GM12878 (cell line): ENCODE measurements around the gene SLFN5.
"Not testable (repeated sequence)": the region's sequence is repeated elsewhere in the genome, so short reads cannot be mapped to it uniquely, and the experiment has no call there.

Experiments used
- BCL3 ChIP-seq: IDR thresholded peaks from 2 replicates; pipeline ENCODE4 v1.6.1; 2011; ENCODE audit warnings: borderline replicate concordance, low read depth, mild to moderate bottlenecking, moderate library complexity, low read length; ENCODE audit not compliant: insufficient read depth, poor library complexity, severe bottlenecking
- CHD1 ChIP-seq: IDR thresholded peaks from 2 replicates; pipeline ENCODE4 v1.6.1; 2012; ENCODE audit warnings: low read depth, low read length, improper control_type of control experiment
- CTCF ChIP-seq, 3 experiments: IDR thresholded peaks in 2 of 3; conservative IDR thresholded peaks in 1 of 3; 2 replicates each; pipeline ENCODE4 v1.5.1; 2011; ENCODE audit warnings: low read depth in 3 of 3, low read length in 3 of 3, mild to moderate bottlenecking in 3 of 3, control low read depth in 2 of 3, moderate library complexity in 2 of 3, inconsistent platforms in 1 of 3, mixed read lengths in 1 of 3; ENCODE audit not compliant: control insufficient read depth in 2 of 3, insufficient read depth in 1 of 3; ENCODE audit errors: extremely low read depth in 1 of 3
- EZH2 ChIP-seq: IDR thresholded peaks from 2 replicates; pipeline ENCODE4 v1.6.1; 2012; ENCODE audit warnings: low read depth, mild to moderate bottlenecking, control low read depth, inconsistent platforms, low read length, borderline replicate concordance; ENCODE audit not compliant: control insufficient read depth
- FOS ChIP-seq: IDR thresholded peaks from 3 replicates; pipeline ENCODE4 v1.6.1; 2011; ENCODE audit warnings: borderline replicate concordance; ENCODE audit not compliant: insufficient read length; ENCODE audit errors: extremely low read depth
- MAX ChIP-seq: IDR thresholded peaks from 2 replicates; pipeline ENCODE4 v1.6.1; 2012; ENCODE audit warnings: low read depth, low read length, improper control_type of control experiment
- MYB ChIP-seq: fragments of 150-350 bp; IDR thresholded peaks from 2 replicates; pipeline ENCODE4 v1.6.1; 2014; ENCODE audit warnings: mild to moderate bottlenecking, low read depth, low read length, borderline replicate concordance
- POLR2A ChIP-seq: IDR thresholded peaks from 2 replicates; pipeline ENCODE4 v1.6.1; 2011; ENCODE audit warnings: low read depth, mild to moderate bottlenecking, low read length

- TF ChIP-seq CTCF (IDR thresholded peaks at IDR 0.05 in 2 of 3, conservative IDR thresholded peaks at IDR 0.05 in 1 of 3; ENCODE audit: control insufficient read depth in 2 of 3, extremely low read depth in 1 of 3, insufficient read depth in 1 of 3, low read depth in 3 of 3, low read length in 3 of 3); POLR2A; MYB; CHD1; BCL3; MAX; FOS; EZH2: not testable (repeated sequence)
These were observed 66.5 kb downstream of the SLFN5 start for GRCh38 chr17:35309345-35309744.
